Measurements from ENCODE around the gene SYT2.
"Not testable (repeated sequence)": the region's sequence is repeated elsewhere in the genome, so short reads cannot be mapped to it uniquely, and the experiment has no call there.

SYT2 gene

DNA sequence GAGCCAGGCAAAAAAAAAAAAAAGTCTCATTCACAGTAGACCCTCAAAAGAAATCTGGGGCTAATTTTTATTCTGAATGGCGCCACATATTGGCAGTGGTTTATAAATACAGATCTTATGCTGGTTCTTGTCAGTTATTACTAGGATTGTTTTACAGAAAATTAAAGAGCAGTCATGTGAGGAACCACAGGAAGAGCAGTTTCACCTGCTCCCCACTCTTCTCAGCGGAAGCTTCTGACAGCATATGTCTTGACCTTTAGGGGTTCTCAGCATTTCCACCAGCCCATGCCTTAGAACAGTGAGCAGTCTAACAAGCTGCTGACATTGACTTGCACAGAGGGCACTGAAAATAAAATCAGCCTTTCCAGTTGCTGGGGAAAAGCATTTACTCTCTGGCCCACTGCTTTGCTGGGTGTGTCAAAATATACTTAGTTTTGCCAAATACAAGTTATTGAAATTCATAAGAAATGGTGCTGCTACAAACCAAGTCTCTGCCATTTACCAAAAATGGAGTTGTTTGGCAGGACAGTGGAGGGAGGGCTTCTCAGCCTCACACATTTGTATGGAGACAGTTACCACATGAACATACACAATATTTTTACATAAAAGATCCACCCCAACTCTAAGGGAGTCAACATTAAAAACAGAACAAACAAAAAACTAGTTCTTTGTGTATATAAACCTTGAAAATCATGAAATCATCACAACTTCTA, 144.2 kb downstream of the SYT2 start:
- DNase-seq, result no peak

DNA sequence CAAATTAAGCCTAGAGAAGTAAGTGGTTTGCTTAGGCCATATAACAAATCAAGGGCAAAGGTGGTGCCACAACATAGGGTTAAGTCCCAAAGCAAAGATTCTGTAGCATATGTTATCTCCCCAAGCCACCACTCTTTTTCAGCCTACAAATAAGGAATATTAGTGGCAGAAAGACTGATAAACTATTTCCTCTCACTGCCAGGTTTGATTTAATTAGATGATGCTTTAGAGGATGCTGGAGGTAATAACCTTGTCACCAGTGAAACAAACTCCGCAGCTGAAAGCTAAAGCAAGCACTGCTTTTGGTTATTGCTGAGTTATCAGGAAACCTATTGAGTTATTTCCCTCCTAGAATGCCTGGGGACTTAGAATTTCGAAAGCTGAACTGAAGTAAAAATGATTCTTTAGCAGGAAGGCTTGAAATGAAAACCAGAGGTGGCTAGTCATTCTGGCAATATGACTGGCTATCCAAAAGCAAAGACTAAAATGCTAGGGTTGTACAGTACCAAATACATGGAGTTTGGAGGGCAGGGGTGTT, 145.2 kb downstream of the SYT2 start:
- no peak for DNase-seq

DNA sequence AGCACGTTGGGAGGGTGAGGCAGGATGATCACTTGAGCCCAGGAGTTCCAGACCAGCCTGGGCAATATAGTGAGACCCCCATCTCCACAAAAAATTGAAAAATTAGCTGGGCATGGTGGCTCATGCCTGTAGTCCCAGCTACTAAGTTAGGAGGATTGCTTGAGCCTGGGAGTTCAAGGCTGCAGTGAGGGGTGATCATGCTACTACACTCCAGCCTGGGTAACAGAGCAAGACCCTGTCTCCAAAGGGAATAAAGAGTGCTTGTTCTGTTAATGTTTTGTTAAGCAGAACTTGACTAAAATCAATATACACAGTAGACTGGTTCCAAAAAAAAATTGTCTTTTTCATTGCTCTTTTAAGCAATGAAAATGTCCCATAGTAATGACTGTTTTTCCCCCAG, 146.4 kb downstream of the SYT2 start:
- no peak for DNase-seq

DNA sequence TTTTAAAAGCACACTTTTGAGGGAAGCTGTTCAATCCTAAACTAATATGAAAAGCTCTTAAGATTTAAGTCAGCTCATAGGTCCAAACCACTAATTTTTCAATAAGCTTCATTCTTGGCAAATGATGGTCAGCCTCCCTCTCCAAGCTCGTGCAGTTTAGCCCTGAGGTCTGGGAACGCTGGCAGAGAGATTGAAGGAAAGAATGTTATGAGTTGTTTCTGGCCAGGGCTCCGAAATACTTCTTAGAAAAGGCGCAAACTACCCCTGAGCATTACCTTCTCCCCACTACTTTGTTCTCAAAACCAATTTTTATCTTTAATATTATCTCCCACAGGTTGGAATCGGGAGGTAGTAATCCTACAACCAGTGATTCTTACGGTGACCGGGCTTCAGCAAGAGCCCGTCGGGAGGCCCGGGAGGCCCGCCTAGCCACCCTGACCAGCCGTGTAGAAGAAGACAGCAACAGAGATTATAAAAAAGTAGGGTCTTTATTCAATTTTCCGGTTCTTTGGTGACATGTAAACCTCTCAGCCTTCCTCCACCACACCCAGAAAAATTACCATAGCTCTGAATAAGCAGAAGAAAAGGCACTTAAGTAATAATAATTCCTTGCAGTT, 147.7 kb downstream of the SYT2 start:
- DNase-seq, result no peak

DNA sequence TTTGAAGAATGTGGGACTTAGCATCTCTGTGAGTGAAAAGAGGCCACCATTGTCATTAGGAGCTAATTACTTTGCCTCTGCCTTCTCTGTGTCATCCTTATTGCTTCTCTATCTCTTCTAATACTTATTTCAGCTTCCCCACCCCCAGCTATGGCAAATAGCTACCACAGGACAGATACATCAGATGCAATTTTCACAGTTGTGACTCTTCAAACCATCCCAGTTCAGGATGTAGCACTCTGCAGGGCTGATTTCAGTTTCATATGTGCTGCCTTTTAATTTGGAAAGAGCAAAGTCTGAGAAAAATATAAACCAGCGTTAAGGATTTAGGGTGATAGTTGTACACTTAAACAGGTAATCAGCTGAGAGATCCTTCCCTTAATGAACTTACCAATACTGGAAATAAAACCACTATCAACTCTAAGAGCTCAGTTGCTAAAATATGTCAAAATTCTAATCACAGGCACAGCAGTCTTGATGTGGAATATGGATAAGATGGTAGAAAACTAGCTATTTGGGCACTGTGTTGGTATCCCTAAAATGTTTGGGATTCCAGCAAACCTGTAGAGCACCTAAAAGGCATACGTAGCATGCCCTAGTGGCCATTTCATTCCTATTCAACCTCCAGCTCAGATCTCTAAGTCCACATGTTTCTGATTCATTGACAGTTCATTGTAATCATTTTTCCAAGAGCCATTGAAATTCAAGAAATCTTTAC, 148.4 kb downstream of the SYT2 start:
- no peak for DNase-seq

DNA sequence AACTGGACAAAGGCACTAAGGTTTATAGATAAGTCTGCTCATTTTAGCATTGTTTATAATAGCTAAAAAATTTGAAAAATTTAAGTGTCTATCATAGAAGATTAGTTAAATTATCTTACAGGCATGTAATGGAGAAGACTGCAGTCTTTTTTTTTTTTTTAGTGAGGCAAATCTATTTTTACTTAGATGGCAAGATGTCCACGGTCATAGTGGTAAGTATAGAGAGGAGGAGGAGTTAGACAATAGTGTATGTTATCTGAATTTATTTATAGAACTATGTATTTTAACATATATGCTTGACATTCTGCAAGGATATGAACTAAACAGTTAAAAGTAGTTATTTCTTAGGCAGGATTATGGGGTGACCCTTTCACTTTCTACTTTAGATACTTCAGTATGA, 149.0 kb downstream of the SYT2 start:
- no peak for DNase-seq

DNA sequence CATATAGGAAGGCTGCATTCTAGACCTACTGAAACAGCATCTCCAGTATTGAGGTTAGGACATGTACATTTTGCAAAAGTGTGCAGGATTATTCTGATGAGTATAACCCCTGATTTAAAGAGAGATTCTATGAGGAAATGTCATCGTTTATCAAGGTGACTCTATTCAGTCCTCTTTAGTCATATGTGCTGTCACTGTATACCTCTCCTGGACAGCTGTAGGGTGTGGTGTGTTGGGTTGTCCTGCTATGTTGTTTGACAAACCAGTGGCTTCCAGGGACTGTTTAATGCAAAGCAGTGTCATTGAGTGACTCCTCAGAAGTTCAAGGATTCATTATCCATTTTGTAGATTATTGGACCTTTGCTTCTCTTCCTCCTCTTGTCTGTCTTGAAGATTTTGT, 152.6 kb downstream of the SYT2 start:
- not testable (repeated sequence) for DNase-seq

DNA sequence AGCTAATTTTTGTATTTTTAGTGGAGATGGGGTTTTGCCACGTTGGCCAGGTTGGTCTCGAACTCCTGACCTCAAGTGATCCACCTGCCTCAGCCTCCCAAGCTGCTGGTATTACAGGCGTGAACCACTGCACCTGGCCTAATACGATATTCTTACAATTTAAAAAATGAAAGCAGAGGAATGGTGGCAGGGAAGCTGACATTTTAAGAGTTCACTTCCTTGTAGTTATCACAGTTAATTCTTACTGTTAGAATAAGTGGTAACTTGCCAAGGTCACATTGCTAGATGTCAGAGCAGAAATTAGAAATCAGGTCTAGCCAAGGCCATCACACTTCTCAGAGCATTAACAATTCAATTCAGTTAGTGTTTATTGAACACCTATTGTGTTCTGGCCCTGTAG, 154.2 kb downstream of the SYT2 start:
- DNase-seq, result not testable (repeated sequence)

DNA sequence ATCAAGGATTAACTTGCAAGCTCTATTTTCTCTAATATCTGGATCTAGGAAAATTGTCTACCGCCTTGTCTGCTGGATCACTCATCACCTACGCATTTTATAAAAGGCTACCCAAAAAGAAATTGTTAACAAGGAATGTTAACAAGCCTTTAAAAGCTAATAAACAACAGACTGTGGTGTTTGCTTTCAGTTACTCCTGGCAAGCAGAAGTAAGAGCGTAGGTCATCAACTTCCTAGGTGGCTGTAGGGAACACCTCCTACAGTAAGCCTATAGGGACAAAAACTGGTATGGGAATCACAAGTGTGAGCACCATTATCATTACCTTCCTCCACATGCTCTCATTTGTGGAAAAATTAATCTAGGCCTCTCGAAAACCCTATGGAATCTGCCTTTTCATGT, 155.6 kb downstream of the SYT2 start:
- DNase-seq, result not testable (repeated sequence)

DNA sequence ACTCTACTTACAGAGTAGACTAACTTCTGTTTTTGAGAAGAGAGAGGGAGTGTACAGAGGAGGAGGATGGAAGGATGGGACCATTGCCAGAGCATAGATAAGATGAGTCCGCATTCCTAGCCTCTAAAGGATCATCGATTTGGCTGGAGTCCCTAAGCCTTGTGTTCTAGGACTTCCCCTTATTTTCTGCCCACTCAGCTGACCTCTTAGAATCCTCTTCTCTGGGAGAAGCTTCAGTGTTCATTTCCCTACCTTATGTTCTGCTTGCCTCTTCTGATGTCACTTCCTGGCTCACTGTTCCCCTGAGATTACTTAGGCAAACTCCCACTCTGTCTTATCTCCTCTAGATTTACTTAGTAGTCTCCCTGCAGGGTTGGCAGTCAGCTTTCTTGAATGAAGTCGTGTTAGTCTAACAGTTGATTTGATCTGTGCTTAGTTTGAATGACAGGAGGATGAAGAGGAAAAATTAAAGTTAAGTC, 156.7 kb downstream of the SYT2 start:
- DNase-seq, result no peak

DNA sequence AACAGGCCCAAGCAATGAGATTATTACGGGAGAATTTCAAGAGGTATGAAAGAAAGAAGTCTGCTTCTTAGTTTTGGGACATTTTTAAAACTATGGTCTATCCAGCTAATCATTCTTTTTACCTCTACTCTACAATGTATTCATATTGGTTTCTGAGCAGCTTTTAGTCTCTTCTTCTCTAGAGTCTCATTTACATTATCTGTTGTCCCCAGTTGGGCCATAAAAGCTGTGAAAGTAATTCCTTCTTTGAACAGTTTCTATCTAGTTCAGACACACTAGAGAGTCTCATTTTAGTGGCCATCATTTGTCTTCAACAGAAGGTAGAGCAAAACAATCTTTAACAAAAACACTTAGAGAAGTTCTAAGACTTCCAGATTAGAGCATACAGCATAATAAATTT, 157.2 kb downstream of the SYT2 start:
- not testable (repeated sequence) for DNase-seq

DNA sequence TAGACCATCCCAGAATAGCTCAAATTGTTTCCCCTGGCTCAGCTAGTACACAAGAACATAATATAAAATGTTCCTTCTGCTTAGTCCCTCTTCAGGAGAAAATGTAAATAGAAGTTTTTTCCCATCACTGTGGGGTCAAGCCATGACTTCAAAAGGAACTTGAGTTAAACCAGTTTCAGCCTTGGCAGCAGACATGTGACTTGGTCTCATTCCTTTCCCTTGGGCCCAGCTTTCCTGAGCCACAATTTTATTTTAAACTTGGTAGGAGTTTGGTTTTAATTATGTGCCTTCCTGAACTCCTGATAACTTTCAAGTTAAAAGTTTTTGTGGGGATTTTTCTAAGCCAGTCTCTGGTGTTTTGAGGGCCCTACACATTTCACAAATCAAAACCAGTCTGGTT, 157.6 kb downstream of the SYT2 start:
- not testable (repeated sequence) for DNase-seq

DNA sequence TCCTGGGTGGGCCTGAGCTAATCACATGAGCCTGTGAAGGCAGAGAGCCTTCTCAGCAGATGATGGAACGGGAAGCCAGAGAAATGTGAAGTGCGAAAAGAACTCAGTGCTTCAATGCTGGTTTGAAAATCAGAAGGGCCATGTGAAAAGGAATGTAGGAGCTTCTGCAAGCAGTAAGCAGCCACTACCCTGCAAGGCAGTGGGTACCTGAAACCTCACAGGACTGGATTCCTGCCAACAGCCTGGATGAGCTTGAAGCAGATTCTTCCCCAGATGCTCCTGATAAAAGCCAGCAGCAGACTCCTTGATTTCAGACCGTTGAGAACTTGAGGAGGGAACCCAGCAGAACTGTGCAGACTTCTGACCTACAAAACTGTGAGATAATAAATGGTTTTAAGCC, 158.6 kb downstream of the SYT2 start:
- no peak for DNase-seq

DNA sequence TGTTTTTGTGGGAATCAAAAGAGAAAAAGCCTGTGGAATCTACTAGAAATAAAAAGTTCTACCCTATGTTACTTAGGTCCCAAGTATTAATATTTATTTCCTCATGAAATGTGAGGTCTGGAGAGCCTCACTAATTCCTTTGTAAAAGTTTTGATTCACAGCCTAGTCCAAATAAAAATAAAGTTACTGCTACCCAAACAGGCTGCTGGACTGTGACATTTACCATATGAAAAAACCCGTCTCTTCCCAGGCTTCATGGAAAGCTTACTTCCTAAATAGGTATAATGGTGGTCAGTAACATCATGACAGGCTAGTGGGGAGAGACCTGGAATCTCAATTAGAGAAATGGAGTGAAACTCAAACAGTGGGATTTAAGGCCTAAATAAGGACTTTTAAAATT, 160.2 kb downstream of the SYT2 start:
- DNase-seq, result not testable (repeated sequence)

DNA sequence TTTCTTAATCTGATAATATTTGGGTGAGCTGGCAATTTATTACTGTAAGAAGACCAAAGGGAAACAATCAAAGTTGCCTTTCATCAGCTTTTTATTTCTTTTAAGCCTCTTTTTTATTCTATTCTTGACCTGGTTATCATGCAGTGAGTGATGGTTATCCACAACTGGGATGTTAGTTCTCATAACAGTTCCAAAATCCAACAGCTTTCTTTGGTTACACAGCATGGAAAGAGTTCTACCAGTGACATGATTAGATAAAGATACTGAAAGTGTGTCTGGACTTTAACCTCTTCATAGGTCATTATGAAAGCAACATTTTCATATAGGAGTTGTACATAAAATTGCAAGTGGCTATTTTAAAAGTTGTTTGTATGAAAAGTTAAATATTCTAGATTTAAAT, 163.0 kb downstream of the SYT2 start:
- DNase-seq, result no peak

DNA sequence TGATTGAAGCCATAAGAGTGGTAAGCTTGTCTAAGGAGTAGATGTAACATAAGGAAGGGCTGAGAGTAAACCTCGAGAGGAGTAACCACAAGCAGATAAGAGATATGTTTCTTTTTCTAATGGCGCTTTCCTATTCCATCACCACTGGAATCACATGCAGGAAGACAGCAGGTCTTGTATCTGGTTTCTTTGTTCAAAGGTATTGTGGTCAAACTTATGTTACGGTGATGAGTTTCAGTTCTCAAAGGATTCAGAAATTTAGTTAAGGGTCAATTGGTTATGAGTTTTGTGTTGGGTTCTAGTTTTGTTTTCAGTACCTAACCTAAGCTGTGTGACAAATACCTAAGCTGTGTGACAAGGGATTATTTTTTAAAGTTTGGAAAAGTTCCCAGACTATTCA, 163.5 kb downstream of the SYT2 start:
- DNase-seq, result not testable (repeated sequence)

DNA sequence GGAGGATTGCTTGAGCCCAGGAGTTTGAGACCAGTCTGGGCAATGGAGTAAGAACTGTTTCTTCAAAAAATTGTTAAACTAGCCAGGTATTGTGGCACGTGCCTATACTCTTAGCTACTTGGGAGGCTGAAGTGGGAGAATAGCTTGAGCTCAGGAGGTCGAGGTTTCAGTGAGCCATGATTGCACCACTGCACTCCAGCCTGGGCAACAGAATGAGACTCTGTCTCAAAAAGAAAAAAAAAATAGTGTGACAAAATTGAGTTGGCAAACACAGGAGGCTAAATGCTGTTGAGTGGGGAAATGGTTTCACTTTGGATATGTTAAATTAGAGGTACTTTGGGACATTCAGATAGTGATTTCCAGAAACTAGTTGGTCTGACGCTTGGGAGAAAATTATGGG, 163.9 kb downstream of the SYT2 start:
- DNase-seq, result not testable (repeated sequence)

DNA sequence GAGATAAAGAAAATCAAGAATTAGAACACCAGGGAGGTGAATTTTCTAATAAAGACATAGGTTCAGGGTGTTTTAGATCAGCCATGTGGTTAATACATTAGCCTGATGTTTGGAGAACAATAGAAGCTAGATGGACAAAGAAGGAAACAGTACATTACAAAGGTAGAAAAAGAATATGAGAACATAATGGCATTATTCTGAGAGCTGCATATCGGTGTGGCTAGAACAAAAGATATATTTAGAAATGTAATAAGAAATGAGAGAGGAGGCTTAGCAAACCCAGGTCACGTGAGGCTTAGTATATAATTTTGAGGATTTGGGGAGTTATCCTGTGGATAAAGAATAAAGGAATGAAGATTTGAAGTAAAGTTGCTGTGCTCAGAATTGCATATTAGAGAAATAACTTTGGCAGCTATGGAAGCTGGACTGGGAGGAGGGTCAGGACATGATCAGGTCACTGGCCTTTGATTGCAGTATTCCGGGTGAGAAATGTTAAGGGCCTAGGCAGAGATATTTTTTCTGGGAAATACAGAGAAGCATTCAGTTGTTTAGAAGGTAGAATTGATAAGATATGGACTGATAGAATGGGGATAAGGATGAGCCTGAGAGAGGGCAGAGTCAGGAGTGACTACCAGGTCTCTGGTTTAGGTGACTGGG, 164.5 kb downstream of the SYT2 start:
- not testable (repeated sequence) for DNase-seq

DNA sequence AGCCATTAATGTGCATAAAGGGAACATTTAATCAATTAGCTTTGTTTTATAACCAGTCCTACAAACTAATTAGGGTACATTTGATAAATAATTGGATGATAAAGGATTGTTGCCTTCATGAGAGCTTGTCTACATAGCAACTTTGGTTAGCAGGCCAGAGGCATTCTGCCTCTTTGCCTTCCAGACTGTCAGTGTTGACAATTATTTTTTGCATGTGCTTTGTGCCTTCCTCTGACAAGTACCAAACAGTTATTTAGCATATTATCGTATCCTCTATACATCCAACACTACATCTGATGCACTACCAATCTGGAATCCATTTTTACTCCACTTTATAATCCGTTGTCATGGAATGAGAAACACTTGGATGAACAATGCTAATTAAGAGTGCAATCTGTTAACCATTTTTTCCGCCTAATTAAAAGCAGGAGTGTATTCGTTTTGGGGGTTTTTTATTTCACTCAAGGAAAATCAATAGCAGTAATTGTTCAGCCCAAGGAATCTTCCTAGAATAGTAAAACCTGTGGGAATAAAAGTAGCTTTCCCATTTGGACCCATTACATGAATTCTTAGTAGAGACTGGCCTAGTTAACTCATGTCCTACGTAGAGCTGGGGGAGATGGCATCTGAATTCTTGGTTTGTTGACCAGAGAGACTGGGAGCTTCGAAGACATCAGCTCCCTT, 165.3 kb downstream of the SYT2 start:
- DNase-seq, result not testable (repeated sequence)

DNA sequence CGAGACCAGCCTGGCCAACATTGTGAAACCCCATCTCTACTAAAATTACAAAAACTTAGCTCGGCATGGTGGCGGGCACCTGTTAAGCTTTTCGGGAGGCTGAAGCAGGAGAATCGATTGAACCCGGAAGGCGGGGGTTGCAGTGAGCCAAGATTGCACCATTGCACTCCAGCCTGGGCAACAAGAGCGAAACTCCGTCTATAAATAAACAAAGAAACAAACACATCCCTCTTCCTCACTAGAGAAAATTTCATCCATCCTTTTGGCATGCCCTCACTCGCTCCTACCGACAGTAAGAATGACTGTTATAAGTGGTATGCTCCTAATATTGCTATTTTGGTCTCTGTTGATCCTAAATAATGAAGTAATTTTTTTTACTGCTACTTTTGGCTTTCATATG, 166.7 kb downstream of the SYT2 start:
- DNase-seq, result not testable (repeated sequence)

DNA sequence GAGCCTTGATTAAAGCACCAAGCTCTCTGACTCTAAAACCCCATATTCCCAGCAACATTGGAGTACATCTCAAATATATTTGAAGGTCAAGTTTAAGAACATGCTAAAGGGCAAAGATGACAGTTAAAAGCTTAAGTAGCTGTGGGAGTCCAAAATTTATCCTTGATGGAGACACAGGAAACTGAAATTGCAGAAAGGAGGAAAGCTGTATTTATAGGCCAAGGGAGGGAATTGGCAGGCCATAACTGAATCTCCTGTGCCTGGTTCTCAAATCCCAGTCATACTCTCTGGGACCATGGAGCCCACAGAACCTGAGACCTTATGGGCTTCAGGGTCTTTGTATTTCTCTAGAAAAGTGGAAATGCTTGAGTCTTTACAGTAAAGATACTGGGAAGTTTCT, 167.8 kb downstream of the SYT2 start:
- not testable (repeated sequence) for DNase-seq

DNA sequence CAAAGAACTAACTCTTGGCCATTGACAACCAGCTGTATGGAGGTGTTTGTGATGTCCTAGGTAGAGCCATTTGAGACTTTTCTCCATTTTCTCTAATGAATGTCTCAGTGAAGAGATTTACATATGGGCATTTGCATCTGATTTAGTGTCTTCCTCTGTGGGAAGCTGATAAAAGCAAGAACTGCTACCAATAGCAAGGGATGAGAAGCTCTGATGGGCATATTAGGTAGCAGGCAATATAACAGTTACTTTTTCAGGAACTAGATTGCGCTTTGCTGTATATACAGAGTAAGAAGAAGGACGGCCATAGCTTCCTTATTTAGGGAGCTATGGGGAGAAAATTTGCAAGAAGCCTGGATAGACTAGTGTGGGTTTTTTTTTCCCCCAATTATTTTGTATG, 169.4 kb downstream of the SYT2 start:
- DNase-seq, result not testable (repeated sequence)

Measured in NCI-H774 (cell line).